Skeletal muscle satellite cell (primary cell): ENCODE results near the gene DENND4B.
"Not testable (repeated sequence)": the region's sequence is repeated elsewhere in the genome, so short reads cannot be mapped to it uniquely, and the experiment has no call there.

Experiments
- H3K27me3 ChIP-seq: 2 replicates; pipeline ENCODE4 v1.7.0; 2013; ENCODE audit warnings: low read length; ENCODE audit not compliant: control insufficient read depth, insufficient read depth
- H3K36me3 ChIP-seq: 2 replicates; pipeline ENCODE4 v1.7.0; 2013; ENCODE audit warnings: mild to moderate bottlenecking, control low read depth, low read length; ENCODE audit not compliant: insufficient read depth
- H3K4me1 ChIP-seq: 2 replicates; pipeline ENCODE4 v1.7.0; 2013; ENCODE audit warnings: low read length; ENCODE audit not compliant: control insufficient read depth, insufficient read depth
- H3K4me2 ChIP-seq: 2 replicates; pipeline ENCODE4 v1.7.0; 2013; ENCODE audit warnings: mild to moderate bottlenecking, low read length
- H3K4me3 ChIP-seq: 2 replicates; pipeline ENCODE4 v1.7.0; 2013; ENCODE audit warnings: low read length
- H3K9ac ChIP-seq: 2 replicates; pipeline ENCODE4 v1.7.0; 2013; ENCODE audit warnings: mild to moderate bottlenecking, low read depth, low read length, moderate library complexity
- H3K9me3 ChIP-seq: replicated peaks from 2 replicates; pipeline ENCODE4 v1.7.0; 2013; ENCODE audit warnings: mild to moderate bottlenecking, control low read depth, low read length

DENND4B gene

GRCh38 chr1:153981735-153982134 lies 35.2 kb upstream of the DENND4B start:
- Histone ChIP-seq H3K4me1 (peaks cover 20% of the 10 kb centered on the region), H3K36me3 (peaks cover 27% of the 10 kb centered on the region)
- not testable (repeated sequence) for H3K4me3 ChIP-seq, H3K9ac ChIP-seq, H3K4me2 ChIP-seq, H3K27me3 ChIP-seq, H3K9me3 ChIP-seq

- peaks cover 43% of the 10 kb centered on the region for H3K36me3 ChIP-seq
- not testable (repeated sequence) for H3K4me2 ChIP-seq, H3K4me3 ChIP-seq
Measured at GRCh38 chr1:153979091-153979490, 32.6 kb upstream of the DENND4B start.

GRCh38 chr1:153978274-153978909 lies 31.9 kb upstream of the DENND4B start:
- H3K9ac ChIP-seq: peak overlapping the region; percentile 92
- no peaks in the 10 kb centered on the region for H3K27me3 ChIP-seq
- H3K4me2 ChIP-seq: peak overlapping the region; percentile 91
- H3K4me3 ChIP-seq: peak overlapping the region; percentile 87
- peaks cover 45% of the 10 kb centered on the region for H3K36me3 ChIP-seq
- peaks cover 15% of the 10 kb centered on the region for H3K4me1 ChIP-seq
- no peaks in the 10 kb centered on the region for H3K9me3 ChIP-seq

More at GRCh38 chr1:153979091-153979490, 32.6 kb upstream of the DENND4B start:
- H3K9ac ChIP-seq, H3K9me3 ChIP-seq, H3K27me3 ChIP-seq: not testable (repeated sequence)
- H3K4me1 ChIP-seq: peaks cover 16% of the 10 kb centered on the region

GRCh38 chr1:153977250-153978240 lies 31.0 kb upstream of the DENND4B start, which contains the start of gene JTB:
JTB (minus strand) TSS chr1:153977674; CDS start chr1:153977252, 422 bp downstream.
- Histone ChIP-seq H3K9me3 (no peaks in the 10 kb centered on the region), H3K4me1 (peaks cover 15% of the 10 kb centered on the region), H3K4me2 (peak within 1 kb of the TSS; percentile 91), H3K9ac (peak within 1 kb of the TSS; percentile 92), H3K36me3 (peaks cover 43% of the 10 kb centered on the region), H3K27me3 (no peaks in the 10 kb centered on the region), H3K4me3 (peak within 1 kb of the TSS; percentile 87)

GRCh38 chr1:153976819-153977249 lies 30.3 kb upstream of the DENND4B start:
- peak overlapping the region; percentile 87 for H3K4me3 ChIP-seq
- peaks cover 15% of the 10 kb centered on the region for H3K4me1 ChIP-seq
- peaks cover 39% of the 10 kb centered on the region for H3K36me3 ChIP-seq
- peak overlapping the region; percentile 92 for H3K9ac ChIP-seq
- no peaks in the 10 kb centered on the region for H3K27me3 ChIP-seq
- peak overlapping the region; percentile 91 for H3K4me2 ChIP-seq
- no peaks in the 10 kb centered on the region for H3K9me3 ChIP-seq

GRCh38 chr1:153973525-153973924 lies 27.0 kb upstream of the DENND4B start:
- peaks cover 15% of the 10 kb centered on the region for H3K4me1 ChIP-seq
- no peaks in the 10 kb centered on the region for H3K9me3 ChIP-seq
- no peak overlapping the region for H3K9ac ChIP-seq
- no peak overlapping the region for H3K4me2 ChIP-seq
- no peaks in the 10 kb centered on the region for H3K27me3 ChIP-seq
- no peak overlapping the region for H3K4me3 ChIP-seq
- peaks cover 26% of the 10 kb centered on the region for H3K36me3 ChIP-seq

- Histone ChIP-seq H3K27me3 (no peaks in the 10 kb centered on the region), H3K4me1 (peaks cover 17% of the 10 kb centered on the region), H3K36me3 (peaks cover 26% of the 10 kb centered on the region), H3K4me3 (no peak overlapping the region), H3K9me3 (no peaks in the 10 kb centered on the region), H3K4me2 (no peak overlapping the region), H3K9ac (no peak overlapping the region)
Measured at GRCh38 chr1:153973071-153973470, 26.6 kb upstream of the DENND4B start.

GRCh38 chr1:153970346-153970745 lies 23.8 kb upstream of the DENND4B start:
- H3K4me2 ChIP-seq: no peak overlapping the region
- peaks cover 16% of the 10 kb centered on the region for H3K4me1 ChIP-seq
- H3K27me3 ChIP-seq: no peaks in the 10 kb centered on the region
- peaks cover 21% of the 10 kb centered on the region for H3K36me3 ChIP-seq
- H3K9ac ChIP-seq: no peak overlapping the region
- H3K9me3 ChIP-seq: no peaks in the 10 kb centered on the region
- no peak overlapping the region for H3K4me3 ChIP-seq

GRCh38 chr1:153968972-153969371 lies 22.5 kb upstream of the DENND4B start:
- H3K9ac ChIP-seq: no peak overlapping the region
- no peak overlapping the region for H3K4me3 ChIP-seq
- peaks cover 10% of the 10 kb centered on the region for H3K36me3 ChIP-seq
- H3K4me2 ChIP-seq: peak overlapping the region; percentile 86
- H3K9me3 ChIP-seq: no peaks in the 10 kb centered on the region
- H3K27me3 ChIP-seq: no peaks in the 10 kb centered on the region
- H3K4me1 ChIP-seq: peaks cover 21% of the 10 kb centered on the region

GRCh38 chr1:153968408-153968807 lies 21.9 kb upstream of the DENND4B start:
- Histone ChIP-seq H3K4me1 (peaks cover 24% of the 10 kb centered on the region), H3K4me2 (peak overlapping the region; percentile 86), H3K9me3 (no peaks in the 10 kb centered on the region), H3K4me3 (peak overlapping the region; percentile 79), H3K36me3 (peaks cover 4% of the 10 kb centered on the region), H3K9ac (peak overlapping the region; percentile 66), H3K27me3 (no peaks in the 10 kb centered on the region)

GRCh38 chr1:153968000-153968363 lies 21.5 kb upstream of the DENND4B start:
- Histone ChIP-seq H3K4me3 (peak overlapping the region; percentile 79), H3K4me1 (peaks cover 25% of the 10 kb centered on the region), H3K9me3 (no peaks in the 10 kb centered on the region), H3K4me2 (peak overlapping the region; percentile 86), H3K27me3 (no peaks in the 10 kb centered on the region), H3K36me3 (peaks cover 3% of the 10 kb centered on the region), H3K9ac (peak overlapping the region; percentile 66)
